DND-41 (cell line): ENCODE measurements around the gene HES5.

ENCODE experiments used
- EZH2 ChIP-seq: IDR thresholded peaks from 3 replicates; pipeline ENCODE4 v1.6.1; 2012; ENCODE audit warnings: borderline replicate concordance, low read depth, mild to moderate bottlenecking, moderate library complexity, low read length, inconsistent platforms; ENCODE audit not compliant: severe bottlenecking
- TF ChIP-seq, protein P1 (sequence below): IDR thresholded peaks from 2 replicates; pipeline ENCODE4 v1.5.1; 2012; ENCODE audit warnings: borderline replicate concordance, low read length, moderate library complexity, mild to moderate bottlenecking; ENCODE audit not compliant: poor library complexity, severe bottlenecking; ENCODE audit errors: extremely low read depth

DNA sequence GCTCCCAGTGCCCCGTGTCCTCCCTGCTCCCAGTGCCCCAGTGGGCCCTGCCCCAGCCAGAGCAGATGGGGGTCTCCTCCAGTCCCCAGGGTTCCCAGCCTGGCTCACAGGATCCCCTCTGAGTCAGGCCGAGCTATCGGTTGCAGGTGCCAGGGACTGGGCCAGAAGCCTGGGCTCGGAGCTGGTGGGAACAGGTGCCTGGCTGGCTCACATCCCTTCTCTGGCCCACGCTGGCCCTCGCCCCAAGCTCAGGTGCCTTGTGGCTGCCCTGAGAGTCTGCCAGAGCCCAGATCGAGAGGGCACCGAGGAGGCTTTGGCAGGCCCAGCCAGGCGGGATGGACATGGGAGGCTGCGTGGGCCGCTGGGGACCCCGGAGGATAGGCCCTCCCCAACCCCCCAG, 35.0 kb downstream of the HES5 start:
- TF ChIP-seq EZH2, result no peak
- TF ChIP-seq, protein P1, sequence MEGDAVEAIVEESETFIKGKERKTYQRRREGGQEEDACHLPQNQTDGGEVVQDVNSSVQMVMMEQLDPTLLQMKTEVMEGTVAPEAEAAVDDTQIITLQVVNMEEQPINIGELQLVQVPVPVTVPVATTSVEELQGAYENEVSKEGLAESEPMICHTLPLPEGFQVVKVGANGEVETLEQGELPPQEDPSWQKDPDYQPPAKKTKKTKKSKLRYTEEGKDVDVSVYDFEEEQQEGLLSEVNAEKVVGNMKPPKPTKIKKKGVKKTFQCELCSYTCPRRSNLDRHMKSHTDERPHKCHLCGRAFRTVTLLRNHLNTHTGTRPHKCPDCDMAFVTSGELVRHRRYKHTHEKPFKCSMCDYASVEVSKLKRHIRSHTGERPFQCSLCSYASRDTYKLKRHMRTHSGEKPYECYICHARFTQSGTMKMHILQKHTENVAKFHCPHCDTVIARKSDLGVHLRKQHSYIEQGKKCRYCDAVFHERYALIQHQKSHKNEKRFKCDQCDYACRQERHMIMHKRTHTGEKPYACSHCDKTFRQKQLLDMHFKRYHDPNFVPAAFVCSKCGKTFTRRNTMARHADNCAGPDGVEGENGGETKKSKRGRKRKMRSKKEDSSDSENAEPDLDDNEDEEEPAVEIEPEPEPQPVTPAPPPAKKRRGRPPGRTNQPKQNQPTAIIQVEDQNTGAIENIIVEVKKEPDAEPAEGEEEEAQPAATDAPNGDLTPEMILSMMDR, result no peak
